HG03565 (cell line): ENCODE data around the gene NFIX.

Experiments used
- ATAC-seq: cut with Tn5 transposase; IDR thresholded peaks from one replicate; pipeline ENCODE4 v1.9.1; 2021; ENCODE audit warnings: mild to moderate bottlenecking, moderate library complexity; ENCODE audit not compliant: unreplicated experiment

NFIX gene

GRCh38 chr19:13033819-13034611 lies 38.7 kb downstream of the NFIX start:
- no peak for ATAC-seq

- no peak for ATAC-seq
Observed at GRCh38 chr19:13034636-13035035, 39.4 kb downstream of the NFIX start.

- no peak for ATAC-seq
Observed at GRCh38 chr19:13035820-13036365, 40.6 kb downstream of the NFIX start.

GRCh38 chr19:13036366-13036976 lies 41.2 kb downstream of the NFIX start:
- ATAC-seq = no peak

- no peak for ATAC-seq
Observed at GRCh38 chr19:13037161-13037560, 41.9 kb downstream of the NFIX start.

- no peak for ATAC-seq
Observed at GRCh38 chr19:13037731-13038130, 42.5 kb downstream of the NFIX start.

- no peak for ATAC-seq
Observed at GRCh38 chr19:13038306-13039210, 43.3 kb downstream of the NFIX start.

GRCh38 chr19:13039211-13039789 lies 44.0 kb downstream of the NFIX start:
- no peak for ATAC-seq

- no peak for ATAC-seq
Observed at GRCh38 chr19:13040232-13040947, 45.1 kb downstream of the NFIX start.

- ATAC-seq = no peak
Observed at GRCh38 chr19:13040948-13041292, 45.6 kb downstream of the NFIX start.

- no peak for ATAC-seq
Observed at GRCh38 chr19:13042443-13043130, 47.3 kb downstream of the NFIX start.

GRCh38 chr19:13043285-13043684 lies 48.0 kb downstream of the NFIX start:
- ATAC-seq = no peak

- ATAC-seq = no peak
Observed at GRCh38 chr19:13044231-13044836, 49.1 kb downstream of the NFIX start.

- ATAC-seq = no peak
Observed at GRCh38 chr19:13045812-13046211, 50.5 kb downstream of the NFIX start.

- ATAC-seq = no peak
Observed at GRCh38 chr19:13047374-13047773, 52.1 kb downstream of the NFIX start.

- no peak for ATAC-seq
Observed at GRCh38 chr19:13050274-13050673, 55.0 kb downstream of the NFIX start.

- no peak for ATAC-seq
Observed at GRCh38 chr19:13051557-13052165, 56.4 kb downstream of the NFIX start.

- ATAC-seq = no peak
Observed at GRCh38 chr19:13052447-13053175, 57.3 kb downstream of the NFIX start.
